Dendritic cell treated with granulocyte-macrophage colony-stimulating factor and Interleukin-4, amounts not matched to agents 40 ng/mL and 50 ng/mL, for 4 days (primary cell): ENCODE results near the gene CLEC16A.

Experiments
- H3K27ac Mint-ChIP-seq: one replicate; pipeline ENCODE4 v1.8.0; 2022; ENCODE audit warnings: mild to moderate bottlenecking, mixed read lengths
- H3K27me3 Mint-ChIP-seq: one replicate; pipeline ENCODE4 v1.8.0; 2022; ENCODE audit warnings: mild to moderate bottlenecking, mixed read lengths
- H3K36me3 Mint-ChIP-seq: one replicate; pipeline ENCODE4 v1.8.0; 2022; ENCODE audit warnings: low read depth, mixed read lengths
- H3K4me1 Mint-ChIP-seq: one replicate; pipeline ENCODE4 v1.8.0; 2022; ENCODE audit warnings: low read depth, mixed read lengths
- H3K4me3 Mint-ChIP-seq: one replicate; pipeline ENCODE4 v1.8.0; 2022; ENCODE audit warnings: mild to moderate bottlenecking, moderate library complexity, mixed read lengths
- H3K9me3 Mint-ChIP-seq: one replicate; pipeline ENCODE4 v1.8.0; 2022; ENCODE audit warnings: mixed read lengths
- intact Hi-C: fragments of 100-400 bp; cut with micrococcal nuclease; formaldehyde crosslinking; loops from one replicate; pipeline ENCODE4 v1.15.0; 2022

The CLEC16A gene

DNA sequence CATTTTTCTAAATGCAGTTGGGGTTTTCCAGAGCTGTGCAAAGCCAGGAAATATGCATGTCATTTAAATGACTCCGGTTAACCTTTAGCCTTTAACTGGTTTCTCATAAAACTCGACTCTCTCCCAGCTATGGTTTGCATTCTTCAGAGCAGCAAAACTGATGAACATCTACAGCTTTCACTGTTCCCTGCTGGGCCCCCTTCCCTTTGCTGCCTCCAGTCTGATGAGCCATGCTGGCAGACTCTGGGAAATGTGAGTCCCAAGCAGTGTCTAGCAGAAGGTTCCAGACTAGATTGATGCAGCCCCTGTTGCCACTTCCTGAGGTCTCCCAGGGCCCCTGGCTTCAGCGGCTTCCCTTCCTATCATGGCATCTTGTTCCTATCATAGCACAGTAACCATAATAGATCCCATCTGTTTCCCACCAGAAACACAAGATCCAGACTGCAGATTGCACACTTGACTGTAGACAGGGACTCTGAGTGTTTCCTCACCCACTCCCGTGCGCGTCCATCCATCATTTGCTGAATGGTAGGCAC, 135.4 kb downstream of the CLEC16A start:
- Mint-ChIP-seq H3K4me1 (peaks cover 62% of the 10 kb centered on the region), H3K4me3 (no peak overlapping the region), H3K9me3 (no peaks in the 10 kb centered on the region), H3K27ac (no peak overlapping the region), H3K27me3 (no peaks in the 10 kb centered on the region), H3K36me3 (peaks cover 62% of the 10 kb centered on the region)
- intact Hi-C loops: no loop called here

DNA sequence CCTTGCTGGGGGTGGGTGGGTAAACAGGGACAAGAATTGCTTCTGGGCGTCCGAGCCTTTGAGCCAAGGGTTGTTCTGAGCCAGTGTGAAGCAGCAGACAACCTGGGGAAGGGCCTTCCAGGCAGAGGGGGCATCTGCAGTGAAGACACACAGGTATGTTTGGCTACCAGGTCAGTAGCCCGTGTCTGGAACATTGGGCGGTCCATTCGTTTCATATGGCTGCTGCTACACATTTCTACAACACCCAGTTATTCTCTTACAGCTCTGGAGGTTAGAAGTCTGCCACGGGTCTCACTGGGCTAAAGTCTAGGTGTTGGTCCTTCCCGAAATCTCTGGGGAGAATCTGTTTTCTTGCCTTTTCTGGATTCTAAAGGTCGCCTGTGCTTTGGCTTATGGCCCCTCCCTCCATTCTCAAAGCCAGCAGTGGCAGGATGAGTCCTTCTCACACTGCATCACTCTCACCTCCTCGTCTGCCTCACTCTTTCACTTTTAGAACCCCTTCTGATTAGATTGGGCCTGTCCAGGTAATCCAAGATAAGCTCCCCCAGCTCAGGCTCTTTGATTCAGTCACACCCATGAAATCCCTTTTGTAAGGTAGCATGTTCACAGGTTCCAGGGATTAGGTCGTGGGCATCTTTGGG, 136.1 kb downstream of the CLEC16A start:
- Mint-ChIP-seq H3K27ac (no peak overlapping the region), H3K4me1 (peaks cover 60% of the 10 kb centered on the region), H3K27me3 (no peaks in the 10 kb centered on the region), H3K36me3 (peaks cover 63% of the 10 kb centered on the region), H3K4me3 (no peak overlapping the region), H3K9me3 (no peaks in the 10 kb centered on the region)
- intact Hi-C loops: no loop called here

DNA sequence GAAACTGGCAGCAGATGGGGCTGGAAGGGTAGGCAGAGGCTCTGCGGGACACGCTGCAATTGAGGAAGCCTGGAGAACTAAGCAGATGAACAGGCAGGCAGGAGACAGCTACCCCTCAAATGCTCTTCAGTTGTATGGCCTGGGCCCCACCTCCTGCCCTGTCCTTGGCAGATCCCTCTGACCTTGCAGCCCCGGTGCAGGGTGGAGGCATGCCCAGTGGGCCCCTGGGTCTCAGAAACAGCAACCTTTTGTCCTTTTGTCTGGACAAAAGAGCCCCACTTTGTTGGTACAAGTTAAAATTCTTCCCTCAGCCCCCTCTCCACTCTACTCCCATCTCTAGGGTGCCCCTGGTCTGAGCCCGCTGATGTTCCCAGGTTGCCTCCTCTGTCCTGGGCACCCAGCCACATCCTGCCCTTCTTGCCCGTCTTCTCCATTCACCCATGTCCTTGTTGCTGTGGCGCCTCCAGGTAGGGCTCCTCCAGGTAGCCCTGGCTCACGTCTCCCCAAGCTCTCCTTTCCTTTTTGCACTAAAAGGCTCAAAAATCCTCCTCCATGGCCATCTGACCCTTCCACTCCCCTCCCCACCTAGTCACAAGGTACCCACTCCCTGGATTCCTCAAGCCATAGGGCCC, 136.8 kb downstream of the CLEC16A start:
- intact Hi-C loops: no loop called here
- Mint-ChIP-seq H3K9me3 (no peaks in the 10 kb centered on the region), H3K4me3 (no peak overlapping the region), H3K27me3 (no peaks in the 10 kb centered on the region), H3K27ac (no peak overlapping the region), H3K4me1 (peaks cover 53% of the 10 kb centered on the region), H3K36me3 (peaks cover 69% of the 10 kb centered on the region)

DNA sequence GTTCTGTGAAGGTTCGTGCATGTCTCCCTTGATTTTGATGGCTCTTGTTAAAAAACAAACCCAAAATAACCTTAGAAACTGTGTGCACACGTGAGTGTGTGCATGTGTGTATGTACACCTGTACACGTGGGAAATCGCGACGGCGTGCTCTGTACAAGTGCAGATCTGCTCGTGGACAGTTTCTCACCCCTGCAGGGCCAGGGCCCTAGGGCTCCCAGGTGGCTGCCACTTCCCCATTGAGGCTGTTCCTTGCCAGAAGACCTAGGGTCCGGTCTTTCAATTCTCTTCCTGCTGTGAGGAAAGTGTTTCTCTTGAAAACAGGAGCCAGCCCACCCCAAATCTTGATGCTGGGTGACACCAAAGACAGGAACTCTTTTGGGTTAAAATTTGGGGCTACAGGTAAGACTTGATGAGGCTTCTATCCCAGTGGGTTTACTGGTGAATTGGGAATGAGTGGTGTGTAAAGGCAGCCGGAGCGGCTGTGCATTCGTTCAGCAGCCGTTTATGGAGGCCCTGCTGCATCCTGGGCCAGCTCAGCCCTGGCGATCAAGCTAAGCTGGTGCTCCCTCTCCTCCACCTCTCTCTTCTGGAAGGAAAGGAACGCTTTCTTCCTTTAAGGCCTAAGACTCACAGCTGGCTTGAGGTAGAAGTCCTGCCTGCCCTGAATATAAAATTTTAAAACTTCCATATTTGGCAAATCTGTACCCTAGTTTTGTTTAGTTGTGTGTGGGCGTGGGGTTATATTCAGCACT, 137.9 kb downstream of the CLEC16A start:
- peaks cover 78% of the 10 kb centered on the region for H3K36me3 Mint-ChIP-seq
- no peaks in the 10 kb centered on the region for H3K9me3 Mint-ChIP-seq
- no peak overlapping the region for H3K27ac Mint-ChIP-seq
- H3K4me1 Mint-ChIP-seq: peaks cover 44% of the 10 kb centered on the region
- H3K4me3 Mint-ChIP-seq: no peak overlapping the region
- intact Hi-C loops: no loop called here
- H3K27me3 Mint-ChIP-seq: no peaks in the 10 kb centered on the region

DNA sequence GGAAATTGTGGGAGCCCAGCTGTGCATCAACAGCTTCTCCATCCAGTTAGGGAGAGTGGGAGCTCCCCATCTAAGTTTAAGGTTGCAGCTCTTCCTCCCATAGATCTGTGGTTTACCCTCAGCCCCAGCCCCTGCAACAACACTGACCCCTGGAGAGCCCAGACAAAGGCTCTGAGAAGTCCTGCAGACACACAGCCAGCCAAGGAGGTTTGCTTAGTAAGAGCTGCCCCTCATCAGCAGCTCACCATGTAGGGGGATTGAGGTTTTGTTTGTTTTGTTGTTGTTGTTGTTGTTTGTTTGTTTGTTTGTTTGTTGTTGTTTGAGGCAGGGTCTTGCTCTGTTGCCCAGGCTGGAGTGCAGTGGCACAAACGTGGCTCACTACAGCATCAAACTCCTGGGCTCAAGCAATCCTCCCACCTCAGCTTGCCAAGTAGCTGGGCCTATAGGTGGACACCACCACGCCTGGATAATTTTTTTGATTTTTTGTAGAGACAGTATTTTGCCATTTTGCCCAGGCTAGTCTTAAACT, 138.6 kb downstream of the CLEC16A start:
- intact Hi-C loops: no loop called here
- H3K27me3 Mint-ChIP-seq: no peaks in the 10 kb centered on the region
- H3K36me3 Mint-ChIP-seq: peaks cover 78% of the 10 kb centered on the region
- H3K4me1 Mint-ChIP-seq: peaks cover 37% of the 10 kb centered on the region
- no peak overlapping the region for H3K4me3 Mint-ChIP-seq
- H3K27ac Mint-ChIP-seq: no peak overlapping the region
- no peaks in the 10 kb centered on the region for H3K9me3 Mint-ChIP-seq

DNA sequence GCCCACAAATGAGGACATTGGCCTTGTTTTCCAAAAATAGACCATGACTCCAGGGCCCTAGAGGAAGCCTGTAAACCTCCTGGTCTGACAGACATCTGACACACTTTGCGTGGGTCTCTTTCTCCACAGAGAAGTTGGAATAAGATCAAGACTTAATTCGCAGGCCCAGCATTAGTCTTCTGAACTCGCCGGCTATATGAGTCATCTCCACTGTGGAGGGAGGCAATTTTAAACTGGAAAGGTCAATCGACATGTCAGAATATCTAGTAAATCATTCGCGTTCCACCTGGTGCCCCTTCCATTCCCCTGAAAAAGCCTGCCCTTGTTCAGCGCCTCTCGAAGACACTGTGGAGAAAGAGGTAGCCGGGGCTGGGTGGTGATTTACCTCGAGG, 140.1 kb downstream of the CLEC16A start:
- intact Hi-C loops: no loop called here
- H3K4me1 Mint-ChIP-seq: peaks cover 23% of the 10 kb centered on the region
- no peak overlapping the region for H3K4me3 Mint-ChIP-seq
- no peaks in the 10 kb centered on the region for H3K27me3 Mint-ChIP-seq
- peaks cover 85% of the 10 kb centered on the region for H3K36me3 Mint-ChIP-seq
- H3K27ac Mint-ChIP-seq: no peak overlapping the region
- H3K9me3 Mint-ChIP-seq: no peaks in the 10 kb centered on the region

DNA sequence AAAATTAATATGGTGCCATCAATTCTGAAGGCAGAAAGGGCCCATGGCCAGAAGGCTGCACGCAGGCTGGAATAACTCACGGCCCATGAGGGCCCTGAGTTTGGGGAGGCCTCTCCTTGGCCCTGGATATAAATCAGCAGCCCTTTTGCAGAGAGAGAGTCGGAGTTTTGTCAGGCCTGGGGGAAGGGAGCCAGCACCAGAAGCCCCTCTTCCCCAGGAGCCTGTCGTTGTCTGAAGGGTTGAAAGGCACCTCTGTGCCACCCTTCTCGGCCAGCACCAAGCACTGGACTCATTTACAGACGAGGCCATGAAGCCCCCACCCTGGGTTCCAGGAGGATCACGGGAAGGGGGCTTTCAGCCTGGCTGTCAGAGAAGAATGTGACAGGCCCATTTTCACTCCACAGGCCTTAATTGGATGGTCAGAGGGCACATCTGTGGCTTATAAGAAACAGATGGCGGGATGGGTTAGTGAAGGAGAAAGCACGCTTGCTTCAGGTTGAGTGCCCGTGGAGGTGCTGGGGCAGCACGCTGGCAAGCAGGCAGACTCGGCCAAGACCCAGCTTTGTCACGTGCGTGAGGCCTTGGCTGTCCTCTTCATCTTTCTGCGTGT, 140.6 kb downstream of the CLEC16A start:
- Mint-ChIP-seq H3K27me3 (no peaks in the 10 kb centered on the region), H3K4me3 (no peak overlapping the region), H3K36me3 (peaks cover 80% of the 10 kb centered on the region), H3K9me3 (no peaks in the 10 kb centered on the region), H3K4me1 (peaks cover 19% of the 10 kb centered on the region), H3K27ac (no peak overlapping the region)
- intact Hi-C loops: no loop called here

DNA sequence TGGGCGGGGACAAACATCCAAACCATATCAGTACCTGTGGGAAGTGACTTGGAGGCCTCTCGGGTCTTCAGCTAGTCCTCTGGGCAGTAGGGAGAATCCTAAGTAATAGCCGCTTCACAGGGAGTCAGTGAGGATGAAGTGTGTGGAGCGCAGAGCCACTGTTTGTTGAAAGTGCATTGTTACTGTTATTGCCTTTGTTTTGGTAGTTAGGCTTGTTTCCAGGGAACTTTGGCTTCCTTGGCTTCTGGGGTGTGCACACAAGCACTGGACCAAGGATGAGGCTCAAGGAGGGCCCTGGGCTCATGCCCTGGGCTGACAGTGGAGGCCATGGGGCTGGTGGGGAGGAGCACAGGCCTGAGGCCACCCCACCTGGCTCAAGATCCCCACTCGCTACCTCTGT, 141.6 kb downstream of the CLEC16A start:
- no peak overlapping the region for H3K27ac Mint-ChIP-seq
- H3K36me3 Mint-ChIP-seq: peaks cover 70% of the 10 kb centered on the region
- peaks cover 21% of the 10 kb centered on the region for H3K4me1 Mint-ChIP-seq
- no peak overlapping the region for H3K4me3 Mint-ChIP-seq
- no peaks in the 10 kb centered on the region for H3K27me3 Mint-ChIP-seq
- intact Hi-C loops: no loop called here
- no peaks in the 10 kb centered on the region for H3K9me3 Mint-ChIP-seq

DNA sequence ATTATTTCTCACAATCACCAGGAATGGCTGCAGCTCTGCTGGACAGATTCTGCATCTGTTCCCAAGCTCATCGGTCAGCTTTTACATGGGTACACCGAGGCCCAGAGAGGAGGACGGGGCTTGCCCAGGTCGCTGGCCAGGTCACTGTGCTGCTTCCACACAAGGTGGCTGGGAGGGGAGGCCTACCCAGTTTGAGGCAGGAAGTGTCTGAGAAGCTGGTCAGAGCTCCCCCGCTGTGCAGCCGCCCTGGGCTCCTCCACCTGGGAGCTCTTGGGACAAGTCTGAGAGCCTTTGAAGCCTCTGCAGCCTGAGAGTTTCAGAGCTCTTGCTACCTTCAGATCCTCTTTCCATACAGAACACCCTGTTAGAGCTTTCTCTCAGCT, 143.3 kb downstream of the CLEC16A start:
- Mint-ChIP-seq H3K27me3 (no peaks in the 10 kb centered on the region), H3K9me3 (no peaks in the 10 kb centered on the region), H3K4me1 (peaks cover 27% of the 10 kb centered on the region), H3K4me3 (no peak overlapping the region), H3K36me3 (peaks cover 53% of the 10 kb centered on the region), H3K27ac (no peak overlapping the region)
- intact Hi-C loops: no loop called here

DNA sequence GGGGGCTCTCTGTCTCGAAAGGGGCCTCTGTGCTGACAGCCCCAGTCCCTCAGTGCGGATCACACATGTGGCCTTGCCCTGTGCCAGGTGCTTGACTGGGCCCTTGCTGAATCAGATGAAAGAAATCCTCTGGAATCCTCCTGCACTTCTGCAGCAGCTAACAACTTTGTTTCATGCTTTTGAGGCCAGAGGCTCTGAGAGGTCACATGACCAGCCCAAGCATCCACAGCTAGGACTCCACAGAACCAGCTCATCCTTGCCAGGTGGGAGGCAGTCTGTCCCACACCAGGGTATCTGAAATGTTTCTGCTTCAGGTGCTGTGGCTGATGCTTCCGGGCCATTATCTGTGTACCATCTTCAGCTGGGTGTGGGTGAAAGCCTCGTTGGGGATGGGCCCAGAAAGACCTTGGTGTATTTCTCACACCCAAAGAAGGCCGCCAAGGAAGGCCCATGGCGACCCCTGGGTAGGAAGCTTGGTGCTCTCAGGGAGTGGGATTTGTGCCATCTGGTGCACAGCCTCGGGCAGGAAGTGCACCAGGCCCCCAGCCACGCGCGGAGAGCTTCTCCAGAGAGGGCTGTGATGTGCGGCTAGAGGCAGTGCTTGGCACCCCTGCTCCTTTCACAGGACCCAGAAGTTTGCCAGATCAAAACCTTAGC, 143.8 kb downstream of the CLEC16A start:
- Mint-ChIP-seq H3K4me3 (no peak overlapping the region), H3K9me3 (no peaks in the 10 kb centered on the region), H3K27me3 (no peaks in the 10 kb centered on the region), H3K36me3 (peaks cover 48% of the 10 kb centered on the region), H3K27ac (no peak overlapping the region), H3K4me1 (peaks cover 28% of the 10 kb centered on the region)
- intact Hi-C loops: no loop called here

DNA sequence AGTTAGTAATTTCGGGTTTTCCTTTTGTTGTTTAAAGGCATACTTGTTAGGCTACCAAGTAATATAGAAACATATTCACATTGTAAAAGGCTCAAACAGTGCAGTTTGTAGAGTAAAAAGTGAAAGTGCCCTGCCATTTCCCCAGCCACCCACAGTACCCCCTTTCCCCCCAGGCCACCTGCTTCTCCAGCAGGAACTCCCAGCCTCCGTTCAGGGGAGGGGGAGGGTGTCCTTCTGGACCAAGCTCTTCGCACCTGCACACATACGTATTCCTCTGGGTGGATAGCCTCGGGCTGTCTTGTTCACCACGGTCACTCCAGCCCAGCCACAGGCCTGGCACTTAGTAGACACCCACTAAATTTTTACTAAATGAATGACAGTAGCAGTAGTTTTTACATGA, 144.5 kb downstream of the CLEC16A start:
- Mint-ChIP-seq H3K4me3 (no peak overlapping the region), H3K4me1 (peaks cover 31% of the 10 kb centered on the region), H3K9me3 (no peaks in the 10 kb centered on the region), H3K27ac (no peak overlapping the region), H3K36me3 (peaks cover 42% of the 10 kb centered on the region), H3K27me3 (no peaks in the 10 kb centered on the region)
- intact Hi-C loops: no loop called here

DNA sequence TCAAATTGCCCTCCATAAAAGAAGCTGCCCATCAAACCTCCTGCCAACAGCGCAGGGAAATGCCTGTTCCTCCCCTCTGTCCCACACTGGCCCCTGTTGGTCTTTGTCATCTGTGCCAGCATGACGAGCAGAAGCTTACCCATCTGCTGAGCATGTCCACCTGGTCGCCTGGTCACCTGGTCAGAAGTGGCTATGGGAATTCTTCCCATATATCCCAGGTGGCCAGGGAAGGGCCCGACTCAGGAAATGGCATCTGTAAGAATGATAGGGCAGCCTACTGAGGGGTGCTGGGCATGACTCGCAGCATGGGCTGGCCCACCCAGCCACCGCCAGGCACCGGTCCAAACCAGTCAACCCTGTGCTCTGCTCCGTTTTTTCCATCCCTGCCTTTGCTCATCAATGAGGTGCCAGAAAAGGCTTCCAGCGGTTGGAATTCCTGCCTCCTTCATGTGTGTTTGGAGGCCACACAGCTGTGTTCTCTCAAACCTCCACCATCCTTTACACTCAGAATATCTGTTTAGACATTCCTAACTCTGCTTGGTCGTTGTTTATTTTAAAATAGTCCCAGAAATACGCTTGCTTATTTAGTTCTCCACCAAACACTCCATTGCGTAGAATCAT, 145.2 kb downstream of the CLEC16A start:
- Mint-ChIP-seq H3K36me3 (peaks cover 36% of the 10 kb centered on the region), H3K27me3 (no peaks in the 10 kb centered on the region), H3K4me1 (peaks cover 34% of the 10 kb centered on the region), H3K9me3 (no peaks in the 10 kb centered on the region), H3K27ac (no peak overlapping the region), H3K4me3 (no peak overlapping the region)
- intact Hi-C loops: no loop called here

DNA sequence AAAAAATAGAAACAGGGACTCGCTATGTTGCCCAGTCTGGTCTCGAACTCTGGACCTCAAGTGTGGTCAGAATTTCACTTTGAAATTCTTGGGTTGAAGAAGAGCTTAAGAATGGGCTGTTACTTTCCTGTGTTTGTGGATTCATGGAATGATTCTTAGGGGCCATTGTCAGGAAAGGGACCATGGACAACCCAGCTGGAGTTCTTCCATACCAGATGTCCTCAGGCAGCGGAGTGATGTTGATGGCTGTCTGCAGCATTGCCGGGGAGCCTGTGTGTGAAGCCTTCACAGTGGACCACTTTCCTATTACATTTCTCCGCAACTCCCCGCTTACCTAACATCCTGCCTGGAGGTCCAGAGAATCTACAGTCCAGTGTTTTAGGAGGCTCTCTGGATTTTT, 145.9 kb downstream of the CLEC16A start:
- Mint-ChIP-seq H3K9me3 (no peaks in the 10 kb centered on the region), H3K36me3 (peaks cover 36% of the 10 kb centered on the region), H3K27ac (no peak overlapping the region), H3K4me3 (no peak overlapping the region), H3K4me1 (peaks cover 40% of the 10 kb centered on the region), H3K27me3 (no peaks in the 10 kb centered on the region)
- intact Hi-C loops: no loop called here
